Right renal pelvis (tissue), 4 donors: ENCODE results near the gene CLDN6. TPM values are rescaled to one million over a fixed set of nuclear protein-coding genes. Genes with fewer than 3 reads are reported as not detected.
A peak's percentile ranks its signal among the peaks of the same experiment; 100 is the strongest.

Experiments used
- DNase-seq, 4 donors: peaks; one replicate each; pipeline ENCODE4 v3.0.0-alpha.2; 2013; ENCODE audit warnings: low read depth in 4 of 4, low spot score in 3 of 4, missing footprints in 1 of 4
- polyA plus RNA-seq, 4 donors: library from polyadenylated mRNA; unstranded; fragments of 120-200 nt; gene quantifications; one replicate each; pipeline ENCODE4 v1.2.1, GENCODE V29; 2013; ENCODE audit not compliant: insufficient read length in 4 of 4

CLDN6 gene
- polyA plus RNA-seq, 4 donors, result 32.9 to 44.1 (median 36.4) TPM

GRCh38 chr16:3029491-3030221 is 11.7 kb upstream of the CLDN6 start:
- DNase-seq, result no peak

GRCh38 chr16:3028716-3029319 is 10.8 kb upstream of the CLDN6 start:
- DNase-seq, result no peak

- peak in 3 of 4 donors; percentile 73 to 83 (median 79) for DNase-seq
These were observed 10.2 kb upstream of the CLDN6 start for GRCh38 chr16:3027983-3028715.

- DNase-seq, result no peak
These were observed 9.5 kb upstream of the CLDN6 start for GRCh38 chr16:3027489-3027795.

GRCh38 chr16:3026609-3027488 is 8.9 kb upstream of the CLDN6 start:
- DNase-seq, result no peak

GRCh38 chr16:3026003-3026378 is 8.0 kb upstream of the CLDN6 start:
- DNase-seq, result no peak

GRCh38 chr16:3025032-3026002 is 7.3 kb upstream of the CLDN6 start:
- no peak for DNase-seq

- peak; percentile 93 to 96 (median 94) for DNase-seq
These were observed 5.9 kb upstream of the CLDN6 start, which contains the start of the genes HCFC1R1 and THOC6 for GRCh38 chr16:3023669-3024478. HCFC1R1 (minus strand) TSS chr16:3023942; CDS start chr16:3023941, 1 bp downstream. THOC6 (plus strand) TSS chr16:3024035; CDS start chr16:3024327, 292 bp downstream.

- DNase-seq, result no peak
These were observed 5.4 kb upstream of the CLDN6 start for GRCh38 chr16:3023415-3023668.

GRCh38 chr16:3022684-3023414 is 4.9 kb upstream of the CLDN6 start:
- DNase-seq, result no peak

GRCh38 chr16:3022208-3022683 is 4.3 kb upstream of the CLDN6 start:
- DNase-seq, result peak in 1 of 4 donors; percentile 69

- DNase-seq, result no peak
These were observed 3.6 kb upstream of the CLDN6 start for GRCh38 chr16:3021449-3022207.

GRCh38 chr16:3020604-3021448 is 2.8 kb upstream of the CLDN6 start:
- no peak for DNase-seq

- no peak for DNase-seq
These were observed 2.2 kb upstream of the CLDN6 start, which contains the start of gene TNFRSF12A for GRCh38 chr16:3020247-3020603. TNFRSF12A (plus strand) TSS chr16:3020368; CDS start chr16:3020398, 30 bp downstream.

- no peak for DNase-seq
These were observed 1.7 kb upstream of the CLDN6 start for GRCh38 chr16:3019594-3020246.

- DNase-seq, result no peak
These were observed 639 bp downstream of the CLDN6 start for GRCh38 chr16:3017344-3017743.
